NCI-H2081 (cell line): ENCODE data around the gene NDC80.
"Not testable (repeated sequence)": the region's sequence is repeated elsewhere in the genome, so short reads cannot be mapped to it uniquely, and the experiment has no call there.

Source experiments
- DNase-seq, 2 experiments: peaks; one replicate each; lab custom pipeline; 2025; lab: John Stamatoyannopoulos, UW

Gene NDC80

DNA sequence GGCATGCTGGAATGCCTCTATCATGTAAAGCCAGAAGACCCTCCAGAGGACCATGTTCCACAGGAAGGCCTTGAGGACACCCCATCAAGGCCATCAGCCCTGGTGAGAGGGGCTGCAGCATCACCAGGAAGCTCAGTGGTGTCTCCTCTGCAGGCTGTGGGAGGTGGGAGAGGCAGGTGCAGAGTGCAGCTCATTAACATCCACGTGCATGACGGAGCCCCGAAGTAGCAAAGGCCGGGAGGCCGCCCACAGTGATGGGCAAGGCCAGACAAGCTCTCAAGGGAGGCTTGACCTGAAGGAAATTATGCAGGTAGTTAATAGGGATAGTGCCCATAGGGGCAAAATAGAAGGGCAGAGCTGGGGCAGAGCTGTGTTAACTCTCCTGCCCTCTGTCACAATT, 53.9 kb downstream of the NDC80 start:
- no peak for DNase-seq

DNA sequence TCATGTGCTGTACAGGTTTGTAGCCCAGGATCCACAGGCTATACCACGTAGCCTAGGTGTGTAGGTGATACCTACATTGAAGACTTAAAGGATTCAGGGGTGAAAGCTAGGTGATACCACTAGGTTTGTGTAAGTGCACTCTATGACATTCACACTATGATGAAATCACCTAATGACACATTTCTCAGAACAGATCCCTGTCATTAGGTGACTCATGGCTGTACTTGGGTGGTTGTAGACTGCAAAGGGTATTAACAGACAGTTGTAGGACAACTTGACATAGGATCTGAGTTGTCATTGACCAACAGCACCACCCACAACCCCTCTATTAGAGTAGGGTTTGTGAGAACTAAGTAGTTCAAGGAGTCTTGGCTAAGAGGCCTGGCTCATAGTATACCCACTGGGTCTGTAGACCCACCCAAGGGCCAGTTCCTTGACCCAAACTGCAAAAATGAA, 56.5 kb downstream of the NDC80 start:
- no peak for DNase-seq

DNA sequence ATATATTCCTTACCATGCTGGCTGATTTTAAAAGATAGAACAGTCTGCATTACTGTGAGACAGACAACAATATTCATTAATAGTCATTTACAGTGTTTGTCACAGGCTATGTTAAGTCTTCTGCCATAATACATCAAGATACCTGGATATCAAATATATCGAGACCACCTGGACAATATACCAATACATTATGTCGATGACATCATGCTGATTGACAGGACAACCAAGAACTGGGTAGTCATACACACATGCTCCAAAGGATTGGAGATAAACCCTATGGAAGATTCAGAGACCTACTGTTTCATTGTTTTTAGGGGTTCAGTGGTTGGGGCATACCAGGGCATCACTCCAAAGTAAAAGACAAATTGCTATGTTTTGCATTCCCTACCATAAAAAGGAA, 57.6 kb downstream of the NDC80 start:
- no peak for DNase-seq

DNA sequence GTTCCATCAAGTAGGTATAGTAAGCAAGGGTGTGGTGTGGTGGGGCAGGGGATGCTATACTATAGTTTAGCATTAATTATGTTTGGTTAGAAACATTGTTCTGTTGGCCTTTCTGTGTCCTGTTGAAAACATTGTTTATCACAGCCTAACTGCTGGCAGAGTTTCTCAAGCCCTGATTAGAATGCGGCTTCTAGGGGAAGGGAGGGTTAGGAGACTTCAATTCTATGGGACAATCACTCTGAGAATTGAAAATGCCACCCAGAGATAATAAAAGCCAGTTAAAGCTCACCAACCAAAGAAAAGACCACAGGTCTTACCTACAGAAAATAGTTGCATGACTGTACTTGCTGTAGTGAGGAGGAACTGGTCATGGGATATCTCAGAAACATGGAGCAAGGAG, 64.2 kb downstream of the NDC80 start:
- no peak for DNase-seq

DNA sequence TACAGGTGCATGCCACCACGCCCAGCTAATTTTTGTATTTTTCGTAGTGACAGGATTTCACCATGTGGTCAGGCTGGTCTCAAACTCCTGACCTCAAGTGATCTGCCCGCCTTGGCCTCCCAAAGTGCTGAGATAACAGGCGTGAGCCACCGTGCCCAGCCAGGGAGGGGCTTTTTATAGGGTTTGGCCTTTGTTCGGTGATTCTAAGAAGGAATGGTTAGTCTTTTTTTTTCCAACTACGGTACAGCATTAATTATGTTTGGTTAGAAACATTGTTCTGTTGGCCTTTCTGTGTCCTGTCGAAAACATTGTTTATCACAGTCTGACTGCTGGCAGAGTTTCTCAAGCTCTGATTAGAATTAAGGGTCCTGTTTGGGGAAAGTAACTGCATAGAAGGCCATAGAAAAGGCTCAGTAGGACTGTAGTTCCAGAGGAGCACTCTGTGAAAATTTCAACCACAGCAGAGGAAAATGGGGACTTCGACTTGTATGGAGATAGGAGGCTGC, 64.8 kb downstream of the NDC80 start:
- DNase-seq = no peak

DNA sequence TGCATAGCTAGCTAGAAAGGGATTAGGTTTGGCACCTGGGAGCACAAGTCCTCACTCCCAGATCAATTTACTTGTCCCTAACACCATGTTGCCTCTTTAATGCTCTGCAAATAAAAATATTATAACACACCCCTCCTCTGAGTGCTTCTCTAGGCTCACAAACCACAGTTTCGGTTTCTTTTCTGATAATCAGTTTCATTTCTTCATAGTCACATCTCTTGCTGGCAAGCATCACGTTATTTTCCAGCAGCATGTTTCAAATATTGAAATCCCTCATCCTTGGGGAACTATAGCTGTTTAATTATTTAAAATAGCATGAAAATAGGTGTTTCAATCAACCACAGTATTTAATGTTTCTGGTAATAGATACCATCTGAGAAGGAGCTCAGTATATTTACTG, 70.3 kb downstream of the NDC80 start:
- no peak for DNase-seq

DNA sequence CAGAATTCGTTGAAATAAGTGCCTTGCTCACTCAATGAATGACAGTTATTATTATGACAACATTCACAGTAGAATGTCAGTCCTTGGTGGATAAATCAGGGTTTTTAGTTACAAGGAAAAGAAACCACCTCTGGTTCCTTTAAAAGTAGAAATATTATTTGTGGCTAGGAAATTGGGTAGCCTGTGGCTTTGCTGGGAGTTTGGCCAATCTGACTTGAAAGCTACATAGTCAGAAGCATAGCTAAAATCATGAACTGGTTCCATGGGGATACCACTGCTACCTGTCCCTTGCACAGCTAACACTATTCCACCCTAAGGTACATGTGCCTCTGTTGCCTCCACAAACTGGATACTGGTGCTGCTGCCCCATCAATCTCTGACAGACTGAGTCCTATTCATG, 71.4 kb downstream of the NDC80 start:
- no peak for DNase-seq

DNA sequence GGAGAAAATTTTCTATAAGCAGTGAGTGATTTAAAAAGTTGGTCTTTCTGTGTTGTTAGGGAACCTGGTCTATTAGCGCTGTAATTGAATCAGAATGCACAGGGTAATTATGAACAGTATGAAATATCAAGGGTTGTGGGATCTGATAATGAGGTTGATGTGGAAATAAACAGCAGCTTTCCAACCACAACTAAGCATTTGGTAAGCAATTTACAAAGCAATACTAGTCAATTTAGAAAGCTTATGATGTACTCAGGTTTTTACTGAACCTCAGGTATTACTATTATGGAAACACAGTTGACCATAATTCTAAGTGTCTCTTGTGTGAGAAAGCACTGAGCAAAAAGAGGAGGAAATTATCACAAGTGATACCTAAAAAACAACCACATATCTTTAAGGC, 73.2 kb downstream of the NDC80 start:
- no peak for DNase-seq

DNA sequence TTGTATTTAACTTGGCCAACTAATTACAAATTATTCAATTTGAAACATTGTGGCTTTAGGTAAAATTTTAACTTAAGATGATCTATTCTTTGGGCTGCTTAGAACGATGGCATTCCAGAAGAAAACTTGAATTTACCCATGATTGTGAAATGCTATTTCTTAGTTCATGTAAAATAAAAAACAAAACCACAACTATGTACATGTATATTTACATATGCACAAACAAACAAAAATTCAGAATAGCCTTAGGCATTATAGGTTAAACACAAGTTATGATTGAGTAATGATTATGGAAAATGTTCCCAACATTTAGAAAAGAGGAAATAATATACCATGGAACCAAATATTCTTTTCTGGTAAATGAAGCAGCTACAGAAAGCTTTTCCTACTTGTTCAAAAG, 80.6 kb downstream of the NDC80 start:
- DNase-seq = no peak

DNA sequence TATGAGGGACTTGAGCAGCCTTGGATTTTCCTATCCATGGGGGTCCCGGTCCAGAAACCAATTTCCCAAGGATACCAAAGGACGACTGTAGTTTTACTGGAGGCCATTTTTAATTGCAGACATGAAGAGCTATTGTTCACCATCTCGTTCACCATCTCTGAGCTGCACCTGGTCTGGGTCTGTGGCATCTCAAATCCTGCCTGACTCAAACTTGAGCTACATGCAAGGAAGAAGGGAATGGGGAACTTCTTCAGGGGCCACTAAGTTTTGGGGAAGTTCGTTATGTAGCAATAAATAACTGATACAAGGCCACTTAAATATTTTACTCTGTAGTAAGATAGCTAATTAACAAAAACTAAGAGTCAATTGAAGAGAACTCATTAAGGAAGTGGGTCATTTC, 82.1 kb downstream of the NDC80 start:
- DNase-seq = no peak

DNA sequence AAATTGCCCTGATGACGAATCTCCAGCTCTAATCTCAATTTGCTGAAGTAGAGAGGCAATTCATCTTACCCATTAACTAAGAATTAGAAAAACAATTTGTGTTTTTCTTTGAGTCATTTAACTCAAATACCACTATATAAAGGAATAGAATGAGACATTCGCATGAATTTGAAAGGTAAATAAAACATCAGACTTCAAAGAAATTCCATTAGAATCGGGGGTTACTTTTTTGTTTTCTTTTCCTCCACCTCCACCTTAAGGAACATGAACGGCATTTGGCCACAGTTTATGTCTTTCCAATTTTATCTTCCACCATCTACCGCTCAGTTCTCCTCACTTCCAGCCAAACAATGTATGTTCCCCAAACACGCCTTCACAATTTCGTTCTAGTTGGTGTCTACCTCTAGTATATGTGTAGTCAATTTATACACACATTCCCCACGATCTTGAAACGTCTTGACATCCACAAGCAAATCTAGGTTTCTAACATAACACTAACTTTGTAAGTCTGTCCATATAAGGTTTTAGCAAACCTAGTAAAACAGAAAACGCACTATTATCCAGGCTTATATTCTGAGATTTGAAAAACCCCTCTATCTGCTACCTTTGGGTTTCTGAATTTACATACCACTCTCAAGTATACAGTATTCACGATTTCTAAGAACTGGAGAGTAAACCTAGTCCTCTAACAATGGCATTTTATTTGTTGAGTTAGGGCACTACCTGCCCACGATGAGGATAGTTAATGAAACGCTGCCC, 83.0 kb downstream of the NDC80 start:
- no peak for DNase-seq

DNA sequence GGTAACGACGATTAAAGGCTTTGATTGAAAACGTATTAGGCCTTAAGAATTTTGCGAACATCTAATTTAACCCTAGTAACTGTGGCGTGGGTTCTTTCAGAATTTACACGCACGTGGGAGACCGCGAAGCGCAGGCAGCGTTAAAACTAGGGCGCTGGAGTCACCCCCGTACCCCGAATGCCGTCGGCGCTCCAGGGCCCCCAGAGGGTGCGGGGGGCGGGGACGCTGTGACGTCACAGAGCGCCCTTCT, 83.5 kb downstream of the NDC80 start:
- no peak for DNase-seq

DNA sequence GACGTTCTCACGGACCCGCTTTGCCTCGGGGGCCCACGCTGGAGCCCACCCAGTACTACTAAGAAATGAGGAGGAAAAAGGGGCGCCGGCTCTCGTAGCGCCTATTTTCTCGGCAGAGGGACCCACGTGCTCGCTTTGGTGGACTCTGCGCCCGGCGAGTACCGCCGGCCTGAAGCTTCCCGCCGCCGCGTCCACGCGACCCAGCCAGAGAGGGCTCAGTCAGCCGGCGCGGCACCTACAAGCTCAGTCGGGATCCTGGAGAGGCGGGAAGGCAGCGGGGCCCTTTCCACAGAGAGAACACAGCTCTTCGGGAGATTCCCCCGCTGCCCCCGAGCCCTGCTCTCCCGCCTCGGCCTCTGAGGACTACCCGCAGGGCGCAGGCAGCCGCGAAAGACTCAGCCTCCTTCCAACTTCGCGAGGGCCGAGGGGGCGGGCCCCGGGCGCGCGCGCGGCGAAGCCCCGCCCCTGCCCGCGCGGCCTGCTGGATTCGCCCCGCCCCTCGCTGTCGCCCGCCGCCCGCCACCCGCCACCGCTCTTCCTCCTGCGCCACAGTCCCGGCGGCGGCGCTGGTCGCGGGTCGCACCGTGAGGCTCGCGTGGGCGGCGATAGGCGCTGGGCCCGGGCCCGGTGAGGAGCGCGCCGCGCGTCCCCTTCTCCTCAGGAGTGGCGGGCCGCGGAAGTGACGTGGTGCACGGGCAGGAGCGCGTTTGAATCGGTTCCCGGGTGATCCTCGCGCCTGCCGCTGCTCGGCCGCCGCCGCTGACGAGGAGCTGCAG, 84.0 kb downstream of the NDC80 start, which contains the start of gene SMCHD1:
SMCHD1 (plus strand) TSS at position 549 of the 776 bp plus-strand sequence. CDS start 350 bp downstream, outside the sequence.
- peak; percentile 83 for DNase-seq

DNA sequence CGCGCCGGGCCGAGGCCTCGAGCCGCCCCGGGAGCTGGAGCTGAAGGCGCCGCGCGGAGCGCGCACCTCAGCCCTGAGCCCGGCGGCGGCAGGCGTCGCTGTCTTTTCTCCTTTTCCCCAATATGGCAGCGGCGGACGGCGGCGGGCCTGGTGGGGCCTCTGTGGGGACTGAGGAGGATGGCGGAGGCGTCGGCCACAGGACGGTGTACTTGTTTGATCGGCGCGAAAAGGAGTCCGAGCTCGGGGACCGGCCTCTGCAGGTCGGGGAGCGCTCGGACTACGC, 84.5 kb downstream of the NDC80 start:
- DNase-seq = peak in 1 of 2 experiments; percentile 54

DNA sequence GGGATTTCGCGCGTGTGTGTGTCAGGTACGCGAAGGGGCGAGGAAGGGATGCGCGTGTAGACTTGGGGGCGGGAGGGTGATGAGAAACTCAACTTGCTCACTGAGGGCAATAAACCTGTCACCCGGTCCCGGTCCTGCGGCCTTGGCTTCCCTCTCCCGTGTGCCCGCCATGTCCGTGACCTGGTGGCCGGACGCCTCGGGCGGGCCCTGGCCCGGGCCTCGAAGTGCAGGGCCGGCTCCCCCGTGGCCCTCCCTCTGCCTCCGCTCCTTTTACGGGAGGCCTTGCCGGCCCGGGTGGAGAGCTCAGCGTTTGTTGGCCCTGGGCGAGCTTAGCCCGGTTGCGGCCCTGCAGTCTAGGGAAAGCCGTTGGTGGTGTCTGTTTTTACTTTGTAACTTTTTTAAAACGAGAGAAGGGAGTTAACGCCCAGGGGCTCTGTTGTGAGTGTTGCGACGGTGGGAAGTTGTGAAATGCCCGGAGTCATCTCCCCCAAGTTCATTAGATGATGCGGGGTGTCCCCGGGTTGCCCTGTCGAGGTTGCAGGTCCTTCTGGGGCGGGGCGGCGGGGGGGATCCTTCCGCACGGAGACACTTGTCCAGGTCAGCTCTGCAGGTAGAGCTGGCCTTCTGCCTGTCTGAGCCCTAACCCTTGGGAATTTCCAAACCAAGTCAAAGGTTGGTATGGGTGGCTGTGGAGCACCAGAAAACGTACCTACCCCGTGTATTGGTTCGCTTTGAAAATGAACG, 85.1 kb downstream of the NDC80 start:
- peak in 1 of 2 experiments; percentile 24 for DNase-seq

DNA sequence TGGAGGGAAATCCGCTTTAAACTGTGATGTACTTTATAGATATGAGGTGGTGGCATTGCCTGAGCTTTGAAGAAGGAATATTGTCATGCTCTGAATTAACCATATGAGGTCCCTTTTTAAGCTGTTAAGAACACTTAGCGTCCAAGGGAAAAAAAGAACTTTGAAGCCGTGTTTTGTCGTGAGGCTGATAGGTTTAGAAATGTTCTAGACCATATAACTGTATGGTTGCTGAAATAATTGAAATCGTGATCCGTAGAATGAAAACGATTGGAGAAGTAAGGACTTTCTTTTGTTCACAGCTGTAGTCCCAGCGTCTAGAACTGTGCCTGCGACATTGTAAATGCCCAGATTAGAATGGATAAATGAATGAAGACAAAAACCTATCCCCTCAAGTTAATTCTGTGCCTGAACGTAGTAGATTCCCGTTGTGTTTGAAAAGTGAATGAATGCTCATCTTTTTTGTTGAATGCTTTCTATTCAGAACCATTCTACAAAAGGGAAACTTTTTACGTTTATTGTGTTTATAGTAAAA, 85.7 kb downstream of the NDC80 start:
- DNase-seq = no peak

DNA sequence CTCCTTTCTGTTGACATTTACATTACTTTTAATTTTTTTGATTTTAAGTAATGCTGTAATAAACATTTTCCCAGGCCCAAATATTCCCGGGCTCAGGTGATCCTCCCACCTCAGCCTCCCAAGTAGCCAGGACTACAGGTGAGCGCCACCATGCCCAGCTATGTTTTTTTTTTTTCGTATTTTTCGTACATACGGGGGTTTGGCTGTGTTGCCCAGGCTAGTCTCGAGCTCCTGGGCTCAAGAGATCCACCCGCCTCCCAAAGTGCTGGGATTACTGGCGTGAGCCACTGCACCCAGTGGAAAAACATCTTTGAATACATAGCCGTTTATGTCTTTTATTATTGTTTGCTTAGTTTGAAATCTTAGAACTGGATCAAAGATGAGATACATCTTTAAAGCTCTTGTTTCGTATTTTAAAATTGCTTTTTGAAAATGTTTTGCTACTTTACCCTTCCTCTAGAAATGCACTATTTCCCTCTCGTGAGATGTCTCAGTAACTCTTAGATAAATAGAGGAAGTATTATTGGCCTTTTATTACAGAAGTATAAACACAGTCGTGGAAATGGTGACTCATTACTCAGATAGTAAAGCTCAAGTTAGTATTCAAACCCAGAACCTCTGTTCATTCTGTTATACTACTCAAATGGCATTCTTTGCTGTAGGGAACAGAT, 86.6 kb downstream of the NDC80 start:
- DNase-seq = no peak

DNA sequence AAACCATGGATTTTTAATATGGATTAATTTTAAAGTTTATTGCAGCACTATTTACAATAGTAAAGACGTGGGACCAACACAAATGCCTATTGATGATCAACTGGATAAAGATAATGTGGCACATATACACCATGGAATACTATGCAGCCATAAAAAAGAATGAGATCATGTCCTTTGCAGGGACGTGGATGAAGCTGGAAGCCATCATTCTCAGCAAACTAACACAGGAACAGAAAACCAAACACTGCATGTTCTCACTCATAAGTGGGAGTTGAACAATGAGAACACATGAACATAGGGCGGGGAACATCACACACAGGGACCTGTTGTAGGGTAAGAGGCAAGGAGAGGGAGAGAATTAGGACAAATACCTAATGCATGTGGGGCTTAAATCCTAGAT, 89.5 kb downstream of the NDC80 start:
- not testable (repeated sequence) for DNase-seq

DNA sequence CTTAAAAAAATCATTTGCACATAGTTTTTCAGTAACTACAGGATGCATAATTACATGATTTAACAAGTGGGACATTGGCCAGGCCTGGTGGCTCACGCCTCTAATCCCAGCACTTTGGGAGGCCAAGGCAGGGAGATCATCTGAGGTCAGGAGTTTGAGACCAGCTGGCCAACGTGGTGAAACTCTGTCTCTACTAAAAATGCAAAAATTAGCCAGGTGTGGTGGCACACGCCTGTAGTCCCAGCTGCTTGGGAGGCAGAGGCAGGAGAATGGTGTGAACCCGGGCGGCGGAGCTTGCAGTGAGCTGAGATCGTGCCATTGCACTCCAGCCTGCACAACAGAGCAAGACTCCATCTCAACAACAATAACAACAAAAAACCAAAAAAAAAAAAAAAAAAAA, 90.9 kb downstream of the NDC80 start:
- DNase-seq = not testable (repeated sequence)

DNA sequence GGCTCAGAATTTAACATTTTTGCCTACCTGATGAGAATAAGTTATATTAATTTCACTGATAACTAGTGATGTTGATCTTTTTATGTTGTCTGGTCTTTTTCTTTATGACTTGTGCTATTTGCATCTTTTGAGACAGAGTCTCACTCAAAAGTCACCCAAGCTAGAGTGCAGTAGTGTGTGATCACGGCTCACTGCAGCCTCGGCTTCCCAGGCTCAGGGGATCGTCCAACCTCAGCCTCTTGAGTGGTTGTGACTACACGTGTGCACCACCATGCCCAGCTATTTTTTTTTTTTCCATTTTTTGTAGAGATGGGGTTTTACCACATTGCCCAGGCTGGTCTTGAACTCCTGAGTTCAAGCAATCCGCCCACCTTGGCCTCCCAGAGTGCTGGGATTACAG, 91.6 kb downstream of the NDC80 start:
- DNase-seq = no peak
